PC-9 (cell line): Measurements from ENCODE around the gene COIL.

Experiments
- EZH2 ChIP-seq: fragments of 200-600 bp; sonication (generic); IDR thresholded peaks from 2 replicates; pipeline ENCODE4 v1.8.0; 2017; ENCODE audit warnings: antibody characterized with exemption, low read depth
- TF ChIP-seq, protein P1 (sequence below): fragments of 200-600 bp; sonication (generic); conservative IDR thresholded peaks from 2 replicates; pipeline ENCODE4 v1.6.1; 2017; ENCODE audit warnings: mixed run types, antibody characterized with exemption, mild to moderate bottlenecking, moderate library complexity

DNA sequence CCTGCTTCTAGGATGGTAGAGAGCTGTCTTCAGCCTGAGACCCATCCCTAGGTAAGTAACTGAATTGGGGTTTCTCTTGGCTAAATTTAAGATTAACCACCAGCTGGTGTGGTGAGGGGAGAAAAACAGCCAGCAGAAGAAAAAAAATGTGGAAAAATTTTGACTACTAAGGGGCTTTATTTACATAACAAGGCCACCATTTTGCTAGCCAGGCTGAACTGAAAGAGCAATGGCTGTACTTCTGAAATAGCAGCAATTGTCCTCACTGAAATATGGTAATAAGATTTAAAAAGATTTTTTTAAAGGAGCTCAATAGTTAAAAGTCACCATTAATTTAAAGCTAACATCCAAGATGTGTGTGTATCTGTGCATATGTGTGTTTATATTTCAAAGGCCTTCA lies 34.6 kb downstream of the COIL start:
- TF ChIP-seq, protein P1, sequence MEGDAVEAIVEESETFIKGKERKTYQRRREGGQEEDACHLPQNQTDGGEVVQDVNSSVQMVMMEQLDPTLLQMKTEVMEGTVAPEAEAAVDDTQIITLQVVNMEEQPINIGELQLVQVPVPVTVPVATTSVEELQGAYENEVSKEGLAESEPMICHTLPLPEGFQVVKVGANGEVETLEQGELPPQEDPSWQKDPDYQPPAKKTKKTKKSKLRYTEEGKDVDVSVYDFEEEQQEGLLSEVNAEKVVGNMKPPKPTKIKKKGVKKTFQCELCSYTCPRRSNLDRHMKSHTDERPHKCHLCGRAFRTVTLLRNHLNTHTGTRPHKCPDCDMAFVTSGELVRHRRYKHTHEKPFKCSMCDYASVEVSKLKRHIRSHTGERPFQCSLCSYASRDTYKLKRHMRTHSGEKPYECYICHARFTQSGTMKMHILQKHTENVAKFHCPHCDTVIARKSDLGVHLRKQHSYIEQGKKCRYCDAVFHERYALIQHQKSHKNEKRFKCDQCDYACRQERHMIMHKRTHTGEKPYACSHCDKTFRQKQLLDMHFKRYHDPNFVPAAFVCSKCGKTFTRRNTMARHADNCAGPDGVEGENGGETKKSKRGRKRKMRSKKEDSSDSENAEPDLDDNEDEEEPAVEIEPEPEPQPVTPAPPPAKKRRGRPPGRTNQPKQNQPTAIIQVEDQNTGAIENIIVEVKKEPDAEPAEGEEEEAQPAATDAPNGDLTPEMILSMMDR: no peak
- no peak for TF ChIP-seq EZH2
